ENCODE results near the gene CEBPA.

CEBPA gene

DNA sequence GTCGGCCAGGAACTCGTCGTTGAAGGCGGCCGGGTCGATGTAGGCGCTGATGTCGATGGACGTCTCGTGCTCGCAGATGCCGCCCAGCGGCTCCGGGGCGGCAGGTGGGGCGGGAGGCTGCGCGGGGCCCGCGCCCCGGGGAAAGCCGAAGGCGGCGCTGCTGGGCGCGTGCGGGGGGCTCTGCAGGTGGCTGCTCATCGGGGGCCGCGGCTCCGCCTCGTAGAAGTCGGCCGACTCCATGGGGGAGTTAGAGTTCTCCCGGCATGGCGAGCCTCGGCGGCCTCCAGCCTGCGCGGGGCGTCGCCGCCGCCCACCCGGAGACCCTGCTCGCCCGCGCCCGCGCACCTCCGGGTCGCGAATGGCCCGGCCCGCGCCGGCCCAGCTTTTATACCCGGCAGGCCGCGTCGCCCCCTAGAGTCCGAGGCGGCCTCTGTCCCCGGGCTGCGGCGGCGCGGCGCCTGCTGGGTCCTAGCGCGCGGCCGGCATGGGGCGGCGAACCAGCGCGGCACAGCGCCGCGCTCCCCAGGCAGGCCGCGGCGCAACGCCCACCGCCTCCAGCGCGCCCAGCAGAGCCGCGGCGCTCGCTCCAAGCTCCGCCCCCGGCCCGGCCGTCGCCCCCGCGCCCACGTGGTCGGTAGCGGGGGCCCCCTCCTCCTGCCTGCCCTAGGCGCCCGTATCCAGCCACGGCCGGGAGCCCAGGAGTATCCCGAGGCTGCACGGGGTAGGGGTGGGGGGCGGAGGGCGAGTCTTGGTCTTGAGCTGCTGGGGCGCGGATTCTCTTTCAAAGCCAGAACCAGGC lies at the start of gene CEBPA:
Gene CEBPA, minus strand, starts transcription at position 360 of the 799 bp plus-strand sequence. Its CDS starts 120 bp downstream, at position 240.
- Histone ChIP-seq H3K9ac (ENCODE audit: low read length in 5 of 5) (peak within 1 kb of the TSS in 4 of 5 donors; percentile 63 to 95 (median 76)), H3K4me3 (ENCODE audit: low read depth in 1 of 5, low read length in 5 of 5) (peak within 1 kb of the TSS; percentile 86 to 99 (median 93)), H3K27ac (ENCODE audit: low read depth, low read length) (peak within 1 kb of the TSS; percentile 87), H3K9me3 (ENCODE audit: control insufficient read depth in 5 of 5, low read length in 5 of 5) (no peaks in the 10 kb centered on the region), H3K27me3 (ENCODE audit: control insufficient read depth in 5 of 5, insufficient read depth in 4 of 5, low read length in 5 of 5) (no peaks in the 10 kb centered on the region), H3K4me1 (ENCODE audit: control insufficient read depth in 5 of 5, insufficient read depth in 5 of 5, low read length in 5 of 5) (peaks cover 2 to 67% (median 54%) of the 10 kb centered on the region in 5 donors), H3K36me3 (ENCODE audit: control insufficient read depth in 5 of 5, insufficient read depth in 5 of 5, low read length in 5 of 5) (peaks cover 0 to 10% (median 0%) of the 10 kb centered on the region in 5 donors)

DNA sequence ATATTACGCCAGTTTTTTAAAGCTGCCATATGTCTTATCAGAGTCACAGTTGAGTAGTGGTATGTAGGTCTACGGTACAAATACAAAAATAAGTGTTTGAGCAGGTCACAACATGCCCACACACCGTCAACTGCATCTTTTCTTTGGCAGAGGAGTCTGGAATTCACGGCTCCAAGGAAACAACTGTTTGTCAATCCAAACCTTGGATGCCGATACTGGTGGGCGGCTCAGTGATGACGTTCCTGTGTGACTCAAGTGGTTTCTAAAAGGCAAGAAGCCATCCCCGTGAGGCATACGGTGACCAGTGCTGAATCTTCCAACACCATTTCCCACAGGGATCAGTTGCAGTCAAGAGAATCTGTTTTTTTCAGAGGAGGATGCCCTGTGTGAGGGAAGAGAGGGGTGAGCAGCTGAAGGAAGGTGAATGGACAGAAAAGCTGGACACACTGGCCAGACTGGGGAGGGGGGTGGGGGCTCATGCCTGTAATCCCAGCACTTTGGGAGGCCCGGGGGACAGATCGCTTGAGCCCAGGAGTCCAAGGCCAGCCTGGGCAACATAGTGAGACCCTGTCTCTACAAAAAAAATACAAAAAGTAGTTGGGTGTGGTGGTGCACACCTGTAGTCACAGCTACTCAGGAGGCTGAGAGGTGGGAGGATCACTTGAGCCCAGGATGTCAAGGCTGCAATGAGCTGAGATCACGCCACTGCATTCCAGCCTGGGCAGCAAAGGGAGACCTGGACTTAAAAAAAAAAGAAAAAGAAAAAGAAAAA lies 48.4 kb upstream of the CEBPA start:
- Histone ChIP-seq H3K9me3 (ENCODE audit: control insufficient read depth in 5 of 5, low read length in 5 of 5) (peaks cover 0 to 3% (median 0%) of the 10 kb centered on the region in 5 donors), H3K9ac (ENCODE audit: low read length in 5 of 5) (no peak overlapping the region), H3K4me1 (ENCODE audit: control insufficient read depth in 5 of 5, insufficient read depth in 5 of 5, low read length in 5 of 5) (peaks cover 0 to 15% (median 9%) of the 10 kb centered on the region in 5 donors), H3K27me3 (ENCODE audit: control insufficient read depth in 5 of 5, insufficient read depth in 4 of 5, low read length in 5 of 5) (no peaks in the 10 kb centered on the region), H3K36me3 (ENCODE audit: control insufficient read depth in 5 of 5, insufficient read depth in 5 of 5, low read length in 5 of 5) (no peaks in the 10 kb centered on the region), H3K27ac (ENCODE audit: low read depth, low read length) (no peak overlapping the region), H3K4me3 (ENCODE audit: low read depth in 1 of 5, low read length in 5 of 5) (peak overlapping the region in 1 of 5 donors; percentile 22)

DNA sequence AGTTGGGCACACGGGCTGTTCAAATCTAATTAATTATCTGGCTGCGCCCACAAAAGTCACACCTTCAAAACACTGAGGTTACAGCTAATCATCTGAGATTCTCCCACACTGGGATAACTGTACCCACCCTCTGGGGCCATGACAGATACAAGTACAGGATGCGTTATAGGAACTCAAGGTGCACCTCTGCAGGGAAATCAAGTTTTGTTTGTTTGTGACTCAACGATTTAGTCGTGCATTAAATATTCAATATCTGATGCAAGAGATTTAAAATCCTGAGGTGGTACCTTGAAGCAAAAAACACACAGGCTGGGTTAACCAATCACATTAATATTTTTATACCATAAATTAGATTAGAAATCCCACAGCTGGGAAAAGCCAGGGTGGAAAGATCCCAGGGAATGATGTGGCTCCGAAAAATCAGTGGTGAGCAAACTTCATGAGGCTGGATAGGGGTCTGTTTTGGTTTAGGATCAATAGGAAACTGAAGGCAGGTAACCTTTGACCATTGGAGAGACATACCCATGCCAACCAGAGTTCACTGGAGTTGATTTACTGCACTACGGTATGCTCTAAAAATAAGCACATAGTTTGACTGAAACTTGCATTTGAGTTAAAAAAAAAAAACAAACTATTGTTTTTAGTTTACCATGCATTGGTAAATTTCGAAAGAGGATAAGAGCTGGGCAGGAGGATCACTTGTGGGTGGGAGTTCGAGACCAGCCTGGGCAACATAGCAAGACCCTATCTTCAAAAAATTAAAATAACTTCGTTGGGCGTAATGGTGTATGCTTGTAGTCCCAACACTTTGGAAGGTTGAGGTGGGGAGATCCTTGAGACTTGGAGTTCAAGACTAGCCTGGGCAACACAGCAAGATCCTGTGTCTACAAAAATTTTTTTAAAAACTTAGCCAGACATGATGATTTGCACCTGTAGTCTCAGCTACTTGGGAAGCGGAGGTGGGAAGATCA lies 47.3 kb upstream of the CEBPA start:
- Histone ChIP-seq H3K9me3 (ENCODE audit: control insufficient read depth in 5 of 5, low read length in 5 of 5) (no peaks in the 10 kb centered on the region), H3K9ac (ENCODE audit: low read length in 5 of 5) (no peak overlapping the region), H3K4me1 (ENCODE audit: control insufficient read depth in 5 of 5, insufficient read depth in 5 of 5, low read length in 5 of 5) (peaks cover 0 to 20% (median 14%) of the 10 kb centered on the region in 5 donors), H3K27me3 (ENCODE audit: control insufficient read depth in 5 of 5, insufficient read depth in 4 of 5, low read length in 5 of 5) (no peaks in the 10 kb centered on the region), H3K27ac (ENCODE audit: low read depth, low read length) (no peak overlapping the region), H3K36me3 (ENCODE audit: control insufficient read depth in 5 of 5, insufficient read depth in 5 of 5, low read length in 5 of 5) (no peaks in the 10 kb centered on the region), H3K4me3 (ENCODE audit: low read depth in 1 of 5, low read length in 5 of 5) (no peak overlapping the region)

DNA sequence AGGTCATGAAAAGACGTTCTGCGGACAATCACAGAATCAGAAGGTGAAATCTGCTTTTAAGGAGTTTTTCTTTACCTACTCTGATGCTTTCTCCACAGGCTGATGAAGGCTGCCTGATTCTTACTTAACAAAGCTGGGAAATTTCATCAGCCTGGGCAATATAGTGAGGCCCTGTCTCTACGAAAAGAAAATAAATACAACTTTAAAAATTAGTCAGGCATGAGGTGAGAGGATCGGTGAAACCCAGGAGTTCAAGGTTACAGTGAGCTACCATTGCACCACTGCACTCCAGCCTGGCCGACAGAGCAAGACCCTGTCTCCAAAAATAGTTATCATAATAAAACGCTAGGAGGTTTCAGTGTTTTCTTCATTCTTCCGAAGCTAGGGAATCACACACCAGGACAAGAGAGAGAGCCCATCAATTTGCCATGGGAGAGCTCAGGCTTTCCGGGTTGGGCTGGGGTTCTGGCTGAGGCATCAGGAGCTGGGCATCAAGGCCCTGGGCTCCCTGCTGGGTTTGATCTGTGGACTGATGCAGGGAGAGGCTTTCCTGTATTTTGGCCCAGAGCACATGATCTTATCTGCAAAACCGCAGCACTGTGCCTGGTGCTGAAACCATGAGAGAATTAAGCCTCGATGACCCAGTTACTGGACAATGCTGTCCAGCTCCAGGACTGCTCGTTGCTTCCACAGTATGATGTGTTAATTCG lies 46.1 kb upstream of the CEBPA start:
- Histone ChIP-seq H3K4me1 (ENCODE audit: control insufficient read depth in 5 of 5, insufficient read depth in 5 of 5, low read length in 5 of 5) (peaks cover 5 to 29% (median 22%) of the 10 kb centered on the region in 5 donors), H3K27ac (ENCODE audit: low read depth, low read length) (no peak overlapping the region), H3K27me3 (ENCODE audit: control insufficient read depth in 5 of 5, insufficient read depth in 4 of 5, low read length in 5 of 5) (no peaks in the 10 kb centered on the region), H3K36me3 (ENCODE audit: control insufficient read depth in 5 of 5, insufficient read depth in 5 of 5, low read length in 5 of 5) (no peaks in the 10 kb centered on the region), H3K9me3 (ENCODE audit: control insufficient read depth in 5 of 5, low read length in 5 of 5) (no peaks in the 10 kb centered on the region), H3K4me3 (ENCODE audit: low read depth in 1 of 5, low read length in 5 of 5) (no peak overlapping the region), H3K9ac (ENCODE audit: low read length in 5 of 5) (no peak overlapping the region)

DNA sequence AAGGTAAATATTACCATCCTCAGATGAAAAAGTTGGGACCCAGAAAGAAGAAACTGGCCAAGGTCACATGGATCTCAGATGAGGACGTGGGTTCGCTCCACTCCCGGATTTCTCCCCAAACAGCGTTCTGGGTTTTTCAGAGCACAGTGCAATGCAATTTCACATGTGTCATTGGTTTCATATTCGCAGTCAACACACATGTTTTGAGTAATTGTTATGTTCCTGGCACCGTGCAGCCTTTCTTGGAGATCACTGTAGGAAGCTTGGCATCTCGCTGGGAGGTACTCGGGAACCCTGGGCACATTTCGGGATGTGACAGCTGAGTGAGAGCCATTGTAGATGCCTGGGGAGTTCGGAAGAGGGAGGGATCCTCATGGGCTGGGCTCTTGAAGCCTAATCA lies 45.0 kb upstream of the CEBPA start:
- Histone ChIP-seq H3K36me3 (ENCODE audit: control insufficient read depth in 5 of 5, insufficient read depth in 5 of 5, low read length in 5 of 5) (no peaks in the 10 kb centered on the region), H3K27ac (ENCODE audit: low read depth, low read length) (no peak overlapping the region), H3K4me1 (ENCODE audit: control insufficient read depth in 5 of 5, insufficient read depth in 5 of 5, low read length in 5 of 5) (peaks cover 5 to 29% (median 22%) of the 10 kb centered on the region in 5 donors), H3K9ac (ENCODE audit: low read length in 5 of 5) (no peak overlapping the region), H3K9me3 (ENCODE audit: control insufficient read depth in 5 of 5, low read length in 5 of 5) (no peaks in the 10 kb centered on the region), H3K27me3 (ENCODE audit: control insufficient read depth in 5 of 5, insufficient read depth in 4 of 5, low read length in 5 of 5) (no peaks in the 10 kb centered on the region), H3K4me3 (ENCODE audit: low read depth in 1 of 5, low read length in 5 of 5) (no peak overlapping the region)

DNA sequence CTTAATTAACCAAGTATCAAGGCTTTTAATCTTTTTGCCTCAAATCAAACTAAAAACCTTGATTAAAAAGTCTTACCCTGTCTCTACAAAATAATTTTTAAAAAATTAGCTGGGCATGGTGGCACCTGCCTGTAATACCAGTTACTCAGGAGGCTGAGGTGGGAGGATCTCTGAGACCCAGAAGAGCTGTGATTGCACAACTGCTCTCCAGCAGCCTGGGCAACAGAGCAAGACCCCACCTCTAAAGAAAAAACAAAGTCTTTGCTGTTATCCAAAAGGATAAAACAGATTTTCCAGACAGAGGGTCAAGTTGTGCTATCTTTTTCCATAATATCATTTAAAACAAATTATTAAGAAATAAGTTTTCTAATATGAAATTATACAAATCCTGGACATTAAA lies 44.3 kb upstream of the CEBPA start:
- no peak overlapping the region for H3K9ac ChIP-seq (ENCODE audit: low read length in 5 of 5)
- H3K36me3 ChIP-seq (ENCODE audit: control insufficient read depth in 5 of 5, insufficient read depth in 5 of 5, low read length in 5 of 5) = no peaks in the 10 kb centered on the region
- H3K27ac ChIP-seq (ENCODE audit: low read depth, low read length) = no peak overlapping the region
- peaks cover 5 to 29% (median 22%) of the 10 kb centered on the region in 5 donors for H3K4me1 ChIP-seq (ENCODE audit: control insufficient read depth in 5 of 5, insufficient read depth in 5 of 5, low read length in 5 of 5)
- H3K9me3 ChIP-seq (ENCODE audit: control insufficient read depth in 5 of 5, low read length in 5 of 5) = no peaks in the 10 kb centered on the region
- H3K4me3 ChIP-seq (ENCODE audit: low read depth in 1 of 5, low read length in 5 of 5) = no peak overlapping the region
- no peaks in the 10 kb centered on the region for H3K27me3 ChIP-seq (ENCODE audit: control insufficient read depth in 5 of 5, insufficient read depth in 4 of 5, low read length in 5 of 5)

DNA sequence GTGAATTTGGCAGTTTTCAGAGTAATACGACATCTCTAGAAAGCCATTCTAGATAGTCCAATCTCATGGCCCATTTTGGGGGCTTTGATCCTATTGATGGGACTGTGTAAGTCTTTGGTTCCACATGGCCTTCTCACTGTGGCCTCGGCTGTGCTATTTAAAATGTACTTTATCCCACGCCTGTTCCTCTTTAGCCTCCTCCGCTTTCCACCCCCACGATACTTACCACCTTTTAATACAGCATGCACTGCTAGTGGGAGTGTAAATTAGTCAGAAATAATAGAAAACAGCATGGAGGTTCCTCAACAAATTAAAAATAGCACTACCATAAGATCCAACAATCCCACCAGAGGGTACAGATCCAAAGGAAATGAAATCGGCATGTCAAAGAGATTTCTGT lies 42.8 kb upstream of the CEBPA start:
- H3K9ac ChIP-seq (ENCODE audit: low read length in 5 of 5) = no peak overlapping the region
- no peak overlapping the region for H3K27ac ChIP-seq (ENCODE audit: low read depth, low read length)
- no peaks in the 10 kb centered on the region for H3K27me3 ChIP-seq (ENCODE audit: control insufficient read depth in 5 of 5, insufficient read depth in 4 of 5, low read length in 5 of 5)

DNA sequence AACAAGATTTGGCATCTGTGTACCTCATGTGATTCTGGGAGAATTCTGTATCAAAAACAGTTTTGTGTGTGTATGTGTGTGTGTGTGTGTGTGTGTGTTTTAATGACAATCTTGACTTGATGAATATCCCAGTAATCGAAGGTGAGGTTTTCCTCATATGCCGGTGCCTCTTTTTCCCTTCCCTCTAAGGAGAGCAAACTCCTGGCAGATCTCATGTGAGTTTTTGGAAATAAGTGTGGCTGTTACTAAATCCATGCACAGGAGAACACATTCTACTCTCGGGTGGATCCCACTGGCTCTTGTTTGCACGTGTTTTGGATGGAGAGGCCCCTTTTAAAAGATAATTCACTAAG lies 42.2 kb upstream of the CEBPA start:
- Histone ChIP-seq H3K9me3 (ENCODE audit: control insufficient read depth in 5 of 5, low read length in 5 of 5) (no peaks in the 10 kb centered on the region), H3K4me1 (ENCODE audit: control insufficient read depth in 5 of 5, insufficient read depth in 5 of 5, low read length in 5 of 5) (peaks cover 5 to 24% (median 20%) of the 10 kb centered on the region in 5 donors), H3K27ac (ENCODE audit: low read depth, low read length) (no peak overlapping the region), H3K9ac (ENCODE audit: low read length in 5 of 5) (no peak overlapping the region), H3K4me3 (ENCODE audit: low read depth in 1 of 5, low read length in 5 of 5) (no peak overlapping the region), H3K27me3 (ENCODE audit: control insufficient read depth in 5 of 5, insufficient read depth in 4 of 5, low read length in 5 of 5) (no peaks in the 10 kb centered on the region), H3K36me3 (ENCODE audit: control insufficient read depth in 5 of 5, insufficient read depth in 5 of 5, low read length in 5 of 5) (no peaks in the 10 kb centered on the region)

More for the DNA sequence above, 42.8 kb upstream of the CEBPA start:
- Histone ChIP-seq H3K4me1 (ENCODE audit: control insufficient read depth in 5 of 5, insufficient read depth in 5 of 5, low read length in 5 of 5) (peaks cover 5 to 24% (median 22%) of the 10 kb centered on the region in 5 donors), H3K36me3 (ENCODE audit: control insufficient read depth in 5 of 5, insufficient read depth in 5 of 5, low read length in 5 of 5) (no peaks in the 10 kb centered on the region), H3K4me3 (ENCODE audit: low read depth in 1 of 5, low read length in 5 of 5) (no peak overlapping the region), H3K9me3 (ENCODE audit: control insufficient read depth in 5 of 5, low read length in 5 of 5) (no peaks in the 10 kb centered on the region)

DNA sequence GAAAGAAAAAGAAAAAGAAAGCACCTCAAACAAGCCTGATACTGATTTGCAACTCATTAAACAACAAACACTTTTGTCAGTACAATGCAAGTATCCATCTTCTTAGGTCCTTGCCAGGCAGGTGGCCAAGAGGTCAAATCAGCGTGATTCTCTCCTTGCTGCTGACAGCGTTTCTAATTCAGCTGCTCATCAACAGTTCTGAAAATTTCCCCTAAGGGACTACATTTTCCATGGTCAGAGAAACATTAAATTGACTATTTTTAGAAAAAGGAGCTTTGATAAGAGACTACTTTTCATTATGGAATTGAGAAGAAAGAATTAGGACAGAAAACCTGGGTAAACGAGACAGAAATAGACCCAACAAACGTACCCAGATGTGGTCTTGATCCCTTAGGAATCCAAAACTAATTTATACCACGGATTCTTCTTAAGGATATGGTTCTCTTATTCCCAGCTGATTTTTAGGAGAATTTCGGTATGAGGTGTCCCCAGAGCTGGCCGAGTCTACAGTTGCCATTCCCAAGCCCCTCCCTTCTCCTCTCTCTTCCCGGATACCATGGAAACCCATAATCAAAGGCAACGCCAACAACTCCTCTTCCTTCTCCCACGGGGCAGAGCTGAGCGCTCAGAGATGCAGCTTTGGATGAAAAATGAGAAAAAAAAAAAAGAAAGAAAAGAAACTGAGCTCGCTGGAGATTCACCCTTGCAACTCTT lies 41.7 kb upstream of the CEBPA start:
- no peak overlapping the region for H3K27ac ChIP-seq (ENCODE audit: low read depth, low read length)
- no peaks in the 10 kb centered on the region for H3K9me3 ChIP-seq (ENCODE audit: control insufficient read depth in 5 of 5, low read length in 5 of 5)
- H3K36me3 ChIP-seq (ENCODE audit: control insufficient read depth in 5 of 5, insufficient read depth in 5 of 5, low read length in 5 of 5) = no peaks in the 10 kb centered on the region
- H3K27me3 ChIP-seq (ENCODE audit: control insufficient read depth in 5 of 5, insufficient read depth in 4 of 5, low read length in 5 of 5) = no peaks in the 10 kb centered on the region
- H3K4me3 ChIP-seq (ENCODE audit: low read depth in 1 of 5, low read length in 5 of 5) = peak overlapping the region in 1 of 5 donors; percentile 20
- peaks cover 5 to 24% (median 20%) of the 10 kb centered on the region in 5 donors for H3K4me1 ChIP-seq (ENCODE audit: control insufficient read depth in 5 of 5, insufficient read depth in 5 of 5, low read length in 5 of 5)
- peak overlapping the region in 1 of 5 donors; percentile 7 for H3K9ac ChIP-seq (ENCODE audit: low read length in 5 of 5)
